HepG2 (cell line): ENCODE results near the gene FGFR3. TPM values are rescaled to one million over a fixed set of nuclear protein-coding genes. Genes with fewer than 3 reads are reported as not detected.

ENCODE experiments used
- HBP1 ChIP-seq: IDR thresholded peaks from 2 replicates; pipeline ENCODE4 v1.6.1; 2016; ENCODE audit warnings: low read depth, control low read depth
- HNF1A ChIP-seq, 2 experiments: sonication (generic) in 1 of 2; formaldehyde crosslinking in 1 of 2; IDR thresholded peaks; 2 replicates each; pipeline versions ENCODE4 v1.4.0 to v1.6.1; 2016 to 2020; ENCODE audit warnings: borderline replicate concordance in 1 of 2, low read depth in 1 of 2, mild to moderate bottlenecking in 1 of 2, missing genetic modification reagents in 1 of 2
- IRF9 ChIP-seq: sonication (generic); formaldehyde crosslinking; IDR thresholded peaks from 2 replicates; pipeline ENCODE4 v1.8.0; 2022; ENCODE audit warnings: missing genetic modification reagents, mild to moderate bottlenecking, borderline replicate concordance
- MAZ ChIP-seq, 2 experiments: sonication (generic) in 1 of 2; formaldehyde crosslinking in 1 of 2; IDR thresholded peaks; 2 replicates each; pipeline versions ENCODE4 v1.5.0 to v1.6.1; 2012 to 2020; ENCODE audit warnings: low read depth in 2 of 2, mild to moderate bottlenecking in 2 of 2, borderline replicate concordance in 1 of 2, improper control_type of control experiment in 1 of 2, low read length in 1 of 2, missing genetic modification reagents in 1 of 2, moderate library complexity in 1 of 2
- NR2C2 ChIP-seq: sonication (generic); formaldehyde crosslinking; IDR thresholded peaks from 2 replicates; pipeline ENCODE4 v1.4.0; 2020; ENCODE audit warnings: missing genetic modification reagents, mild to moderate bottlenecking, moderate library complexity, borderline replicate concordance
- NR2F2 ChIP-seq: IDR thresholded peaks from 2 replicates; pipeline ENCODE4 v1.6.1; 2012; ENCODE audit warnings: low read depth, inconsistent platforms, borderline replicate concordance
- PITX1 ChIP-seq: sonication (generic); formaldehyde crosslinking; IDR thresholded peaks from 2 replicates; pipeline ENCODE4 v1.5.1; 2020; ENCODE audit warnings: mild to moderate bottlenecking, missing genetic modification reagents
- SNAPC4 ChIP-seq: sonication (generic); formaldehyde crosslinking; IDR thresholded peaks from 2 replicates; pipeline ENCODE4 v1.4.0; 2020; ENCODE audit warnings: mild to moderate bottlenecking, missing genetic modification reagents
- ZBTB42 ChIP-seq: sonication (generic); formaldehyde crosslinking; IDR thresholded peaks from 2 replicates; pipeline ENCODE4 v1.5.0; 2020; ENCODE audit warnings: mild to moderate bottlenecking, missing genetic modification reagents
- ZNF709 ChIP-seq: sonication (generic); formaldehyde crosslinking; IDR thresholded peaks from 2 replicates; pipeline ENCODE4 v1.5.0; 2020; ENCODE audit warnings: mild to moderate bottlenecking, missing genetic modification reagents
- ZNF788 ChIP-seq: sonication (generic); formaldehyde crosslinking; IDR thresholded peaks from 2 replicates; pipeline ENCODE4 v1.5.0; 2020; ENCODE audit warnings: mild to moderate bottlenecking, missing genetic modification reagents, borderline replicate concordance
- polyA plus RNA-seq, 8 experiments: library from polyadenylated mRNA; depleted of rRNA in 3 of 8; stranded (reverse) in 7 of 8; unstranded in 1 of 8; fragments of >200 nt; fragmentation: Illumina TruSeq in 4 of 8; extraction: Trizol in 4 of 8; gene quantifications; 2 replicates each; pipeline versions ENCODE4 v1.2.1 to v1.2.3, GENCODE V29; 2011 to 2016; ENCODE audit warnings: low read depth in 4 of 8, missing spikeins in 1 of 8, mixed read lengths in 1 of 8; ENCODE audit not compliant: insufficient read depth in 1 of 8
- total RNA-seq, 5 experiments: library from RNA; depleted of rRNA; stranded (reverse); fragments of >200 nt; fragmentation: Illumina TruSeq; extraction: Trizol; gene quantifications; 2 replicates each; pipeline ENCODE4 v1.2.3, GENCODE V29; 2016; ENCODE audit warnings: low read depth in 1 of 5

The FGFR3 gene
- total and polyA plus RNA-seq, 2 of the 13 experiments (the other 11 are each of a cell fraction or from before 2014, with no cell fraction given), result 103 to 109 TPM

GRCh38 chr4:1752284-1753041, 40.6 kb upstream of the FGFR3 start (continued):
- TF ChIP-seq SNAPC4 (CRISPR knock-in tag) (0 out of 2 replicates have a peak, but pooled peaks have one; percentile 63), HBP1 (no peak), IRF9 (CRISPR knock-in tag) (0 out of 2 replicates have a peak, but pooled peaks have one; percentile 53), ZNF709 (CRISPR knock-in tag) (no peak), ZBTB42 (CRISPR knock-in tag) (0 out of 2 replicates have a peak, but pooled peaks have one; percentile 45), ZNF788 (CRISPR knock-in tag) (0 out of 2 replicates have a peak, but pooled peaks have one; percentile 22), PITX1 (CRISPR knock-in tag) (peak; percentile 45; the same call in 1 of the 2 replicates), HNF1A (IDR thresholded peaks at IDR 0.05; ENCODE audit: low read depth) (no peak), HNF1A (CRISPR knock-in tag; IDR thresholded peaks at IDR 0.05; ENCODE audit: borderline replicate concordance) (0 out of 2 replicates have a peak, but pooled peaks have one; percentile 28), MAZ (IDR thresholded peaks at IDR 0.05; ENCODE audit: borderline replicate concordance, low read depth, low read length) (peak; percentile 26; the same call in 1 of the 2 replicates), MAZ (CRISPR knock-in tag; IDR thresholded peaks at IDR 0.05; ENCODE audit: low read depth) (no peak; the same call in none of the 2 replicates), NR2F2 (no peak), NR2C2 (CRISPR knock-in tag) (0 out of 2 replicates have a peak, but pooled peaks have one; percentile 16)
